ENCODE data around the gene MFSD2A.

- TF ChIP-seq ETV6 (conservative IDR thresholded peaks at IDR 0.05 in 1 of 2, IDR thresholded peaks at IDR 0.05 in 1 of 2; ENCODE audit: borderline replicate concordance in 1 of 2, low read depth in 1 of 2) (no peak), SUZ12 (IDR thresholded peaks at IDR 0.05; ENCODE audit: unreplicated experiment) (no peak), CTCF (IDR thresholded peaks at IDR 0.05 in 2 of 3, conservative IDR thresholded peaks at IDR 0.05 in 1 of 3; ENCODE audit: control insufficient read depth in 2 of 3, extremely low read depth in 1 of 3, insufficient read depth in 1 of 3, low read depth in 3 of 3, low read length in 3 of 3) (no peak), GABPA (IDR thresholded peaks at IDR 0.05; ENCODE audit: low read depth) (no peak)
Measured at GRCh38 chr1:40014812-40015594, 60.1 kb downstream of the MFSD2A start.

Measured in GM12878 (cell line).